HEK293T (cell line): ENCODE results near the gene MED16.

Experiments used
- BHLHE40 ChIP-seq: fragments of 450-650 bp; IDR thresholded peaks from 2 replicates; pipeline ENCODE4 v1.6.1; 2016; ENCODE audit warnings: mild to moderate bottlenecking, moderate library complexity, borderline replicate concordance
- FOXK2 ChIP-seq: fragments of 450-650 bp; IDR thresholded peaks from 2 replicates; pipeline ENCODE4 v1.6.1; 2016; ENCODE audit warnings: mild to moderate bottlenecking
- NFRKB ChIP-seq: fragments of 450-650 bp; IDR thresholded peaks from 2 replicates; pipeline ENCODE4 v1.6.1; 2016; ENCODE audit warnings: mild to moderate bottlenecking, moderate library complexity
- PKNOX1 ChIP-seq: fragments of 450-650 bp; IDR thresholded peaks from 2 replicates; pipeline ENCODE4 v1.6.1; 2016
- SUZ12 ChIP-seq: fragments of 450-650 bp; IDR thresholded peaks from 2 replicates; pipeline ENCODE4 v1.6.1; 2016; ENCODE audit warnings: mild to moderate bottlenecking
- TARDBP ChIP-seq: fragments of 450-650 bp; IDR thresholded peaks from 2 replicates; pipeline ENCODE4 v1.6.1; 2016

- TF ChIP-seq NFRKB (no peak), TARDBP (no peak), PKNOX1 (no peak), SUZ12 (no peak), BHLHE40 (no peak), FOXK2 (no peak)
Measured at GRCh38 chr19:871446-872265, 21.3 kb downstream of the MED16 start.
